ENCODE results near the gene HEATR9. TPM values are rescaled to one million over a fixed set of nuclear protein-coding genes. Genes with fewer than 3 reads are reported as not detected.

HEATR9 gene
- total and polyA plus RNA-seq, 7 experiments from 2014 or later, result 0.09 to 1.9 (median 0.22) TPM; not detected in 4

GRCh38 chr17:35889818-35890773, 21.4 kb upstream of the HEATR9 start:
- Mint-ChIP-seq H3K4me3 (peak overlapping the region in 1 of 10 donors; percentile 75), H3K27me3 (no peaks in the 10 kb centered on the region), H3K36me3 (peaks cover 0 to 11% (median 0%) of the 10 kb centered on the region in 5 donors), H3K27ac (peak overlapping the region in 3 of 9 donors; percentile 49 to 89 (median 58)), H3K4me1 (peaks cover 0 to 52% (median 7%) of the 10 kb centered on the region in 7 donors), H3K9me3 (peaks cover 0 to 2% (median 0%) of the 10 kb centered on the region in 11 donors)
- Histone ChIP-seq H3K4me1 (ENCODE audit: control insufficient read depth in 2 of 2, insufficient read depth in 2 of 2, low read length in 2 of 2) (peaks cover 0 to 49% of the 10 kb centered on the region in 2 donors), H3K36me3 (ENCODE audit: control insufficient read depth in 2 of 3, insufficient read depth in 3 of 3, low read length in 3 of 3) (no peaks in the 10 kb centered on the region), H3K4me3 (ENCODE audit: low read length) (no peak overlapping the region), H3K27ac (ENCODE audit: low read depth, low read length) (no peak overlapping the region), H3K9me3 (ENCODE audit: control insufficient read depth in 2 of 3, low read length in 3 of 3) (no peaks in the 10 kb centered on the region), H3K27me3 (ENCODE audit: control insufficient read depth in 2 of 2, insufficient read depth in 2 of 2, low read length in 2 of 2) (no peaks in the 10 kb centered on the region)
- no peak for DNase-seq
- ChIA-PET CTCF (no interaction called here), POLR2A (no interaction called here)
- peak; percentile 22 for ATAC-seq
- intact Hi-C loops (cut with micrococcal nuclease), result loop anchor here in 1 of 2 donors (1.0 to 5.0 kb wide), 2 partner anchors 10 to 43 kb away; partner anchors contain the start of gene CCL5

- ChIA-PET CTCF (no interaction called here), POLR2A (no interaction called here)
- H3K36me3 Mint-ChIP-seq, result peaks cover 0 to 10% (median 0%) of the 10 kb centered on the region in 5 donors
- H3K4me1 ChIP-seq (ENCODE audit: control insufficient read depth in 2 of 2, insufficient read depth in 2 of 2, low read length in 2 of 2), result peaks cover 0 to 49% of the 10 kb centered on the region in 2 donors
- H3K36me3 ChIP-seq (ENCODE audit: control insufficient read depth in 2 of 3, insufficient read depth in 3 of 3, low read length in 3 of 3), result no peaks in the 10 kb centered on the region
- peak overlapping the region in 1 of 9 donors; percentile 89 for H3K27ac Mint-ChIP-seq
- H3K27me3 Mint-ChIP-seq, result no peaks in the 10 kb centered on the region
- DNase-seq (no peak), ATAC-seq (peak; percentile 65)
- H3K4me1 Mint-ChIP-seq, result peaks cover 0 to 51% (median 7%) of the 10 kb centered on the region in 7 donors
- no peaks in the 10 kb centered on the region for H3K27me3 ChIP-seq (ENCODE audit: control insufficient read depth in 2 of 2, insufficient read depth in 2 of 2, low read length in 2 of 2)
- intact Hi-C loops (cut with micrococcal nuclease), result no loop called here
- H3K4me3 ChIP-seq (ENCODE audit: low read length), result no peak overlapping the region
- peak overlapping the region in 2 of 10 donors; percentile 14 to 15 for H3K4me3 Mint-ChIP-seq
- H3K27ac ChIP-seq (ENCODE audit: low read depth, low read length), result no peak overlapping the region
- H3K9me3 ChIP-seq (ENCODE audit: control insufficient read depth in 2 of 3, low read length in 3 of 3), result no peaks in the 10 kb centered on the region
- peaks cover 0 to 2% (median 0%) of the 10 kb centered on the region in 11 donors for H3K9me3 Mint-ChIP-seq
Observed at GRCh38 chr17:35889241-35889640, 20.6 kb upstream of the HEATR9 start.

- intact Hi-C loops (cut with micrococcal nuclease), result loop anchor here in 1 of 2 donors (1.0 to 2.0 kb wide), 2 partner anchors 10 to 51 kb away; partner anchors contain the start of gene RDM1
- H3K4me3 ChIP-seq (ENCODE audit: low read length), result peak within 1 kb of the TSS; percentile 31
- H3K27ac ChIP-seq (ENCODE audit: low read depth, low read length), result no peak within 1 kb of the TSS
- ATAC-seq, result peak; percentile 92
- H3K9me3 ChIP-seq (ENCODE audit: control insufficient read depth in 2 of 3, low read length in 3 of 3), result no peaks in the 10 kb centered on the region
- no peaks in the 10 kb centered on the region for H3K27me3 ChIP-seq (ENCODE audit: control insufficient read depth in 2 of 2, insufficient read depth in 2 of 2, low read length in 2 of 2)
- H3K4me3 Mint-ChIP-seq, result peak within 1 kb of the TSS in 4 of 10 donors; percentile 10 to 86 (median 64)
- peaks cover 0 to 21% (median 0%) of the 10 kb centered on the region in 5 donors for H3K36me3 Mint-ChIP-seq
- H3K36me3 ChIP-seq (ENCODE audit: control insufficient read depth in 2 of 3, insufficient read depth in 3 of 3, low read length in 3 of 3), result peaks cover 0 to 11% (median 0%) of the 10 kb centered on the region in 3 experiments
- CTCF ChIA-PET, result no interaction called here
- peaks cover 6 to 50% (median 15%) of the 10 kb centered on the region in 7 donors for H3K4me1 Mint-ChIP-seq
- no peaks in the 10 kb centered on the region for H3K9me3 Mint-ChIP-seq
- POLR2A ChIA-PET, result no interaction called here
- H3K4me1 ChIP-seq (ENCODE audit: control insufficient read depth in 2 of 2, insufficient read depth in 2 of 2, low read length in 2 of 2), result peaks cover 6 to 25% of the 10 kb centered on the region in 2 donors
- DNase-seq, result peak in 1 of 9 donors; percentile 61
- H3K27ac Mint-ChIP-seq, result peak within 1 kb of the TSS in 3 of 9 donors; percentile 11 to 91 (median 12)
- peaks cover 0 to 8% (median 0%) of the 10 kb centered on the region in 5 donors for H3K27me3 Mint-ChIP-seq
Observed at GRCh38 chr17:35879773-35880654, 11.3 kb upstream of the HEATR9 start, which contains the start of gene CCL5. Gene CCL5 (minus strand): TSS chr17:35880360.

- ChIA-PET POLR2A (no interaction called here), CTCF (no interaction called here)
- Histone ChIP-seq H3K27ac (ENCODE audit: low read depth, low read length) (no peak overlapping the region), H3K4me3 (ENCODE audit: low read length) (peak overlapping the region; percentile 31), H3K9me3 (ENCODE audit: control insufficient read depth in 2 of 3, low read length in 3 of 3) (no peaks in the 10 kb centered on the region), H3K4me1 (ENCODE audit: control insufficient read depth in 2 of 2, insufficient read depth in 2 of 2, low read length in 2 of 2) (peaks cover 6 to 41% of the 10 kb centered on the region in 2 donors), H3K27me3 (ENCODE audit: control insufficient read depth in 2 of 2, insufficient read depth in 2 of 2, low read length in 2 of 2) (no peaks in the 10 kb centered on the region), H3K36me3 (ENCODE audit: control insufficient read depth in 2 of 3, insufficient read depth in 3 of 3, low read length in 3 of 3) (peaks cover 0 to 25% (median 0%) of the 10 kb centered on the region in 3 experiments)
- Mint-ChIP-seq H3K36me3 (peaks cover 0 to 21% (median 0%) of the 10 kb centered on the region in 5 donors), H3K27ac (peak overlapping the region in 1 of 9 donors; percentile 64), H3K9me3 (no peaks in the 10 kb centered on the region), H3K27me3 (peaks cover 0 to 8% (median 0%) of the 10 kb centered on the region in 5 donors), H3K4me1 (peaks cover 6 to 55% (median 15%) of the 10 kb centered on the region in 7 donors), H3K4me3 (peak overlapping the region in 3 of 10 donors; percentile 11 to 64 (median 44))
- DNase-seq (no peak), ATAC-seq (no peak)
- intact Hi-C loops (cut with micrococcal nuclease), result no loop called here
Observed at GRCh38 chr17:35878361-35878760, 9.7 kb upstream of the HEATR9 start.

GRCh38 chr17:35877345-35878029, 8.8 kb upstream of the HEATR9 start:
- Mint-ChIP-seq H3K36me3 (peaks cover 0 to 21% (median 0%) of the 10 kb centered on the region in 5 donors), H3K9me3 (no peaks in the 10 kb centered on the region), H3K4me1 (peaks cover 6 to 56% (median 15%) of the 10 kb centered on the region in 7 donors), H3K27me3 (peaks cover 0 to 8% (median 0%) of the 10 kb centered on the region in 5 donors), H3K4me3 (peak overlapping the region in 2 of 10 donors; percentile 61 to 64), H3K27ac (peak overlapping the region in 1 of 9 donors; percentile 43)
- no peak for DNase-seq
- no peaks in the 10 kb centered on the region for H3K9me3 ChIP-seq (ENCODE audit: control insufficient read depth in 2 of 3, low read length in 3 of 3)
- H3K4me1 ChIP-seq (ENCODE audit: control insufficient read depth in 2 of 2, insufficient read depth in 2 of 2, low read length in 2 of 2), result peaks cover 6 to 41% of the 10 kb centered on the region in 2 donors
- CTCF ChIA-PET, result no interaction called here
- intact Hi-C loops (cut with micrococcal nuclease), result no loop called here
- no peak for ATAC-seq
- POLR2A ChIA-PET, result no interaction called here
- H3K4me3 ChIP-seq (ENCODE audit: low read length), result peak overlapping the region; percentile 31
- H3K27me3 ChIP-seq (ENCODE audit: control insufficient read depth in 2 of 2, insufficient read depth in 2 of 2, low read length in 2 of 2), result no peaks in the 10 kb centered on the region
- H3K36me3 ChIP-seq (ENCODE audit: control insufficient read depth in 2 of 3, insufficient read depth in 3 of 3, low read length in 3 of 3), result peaks cover 0 to 28% (median 0%) of the 10 kb centered on the region in 3 experiments
- no peak overlapping the region for H3K27ac ChIP-seq (ENCODE audit: low read depth, low read length)

All from naive thymus-derived CD4-positive, alpha-beta T cell (primary cell).